GM12892 (cell line): ENCODE measurements around the gene ACLY.

ENCODE experiments used
- POLR2A ChIP-seq: IDR thresholded peaks from 2 replicates; pipeline ENCODE4 v1.6.1; 2011; ENCODE audit warnings: low read depth, low read length, control low read depth
- TAF1 ChIP-seq: IDR thresholded peaks from 2 replicates; pipeline ENCODE4 v1.6.1; 2011; ENCODE audit warnings: low read depth, mild to moderate bottlenecking, control low read depth, low read length, borderline replicate concordance

- TF ChIP-seq TAF1 (no peak), POLR2A (no peak)
Observed at GRCh38 chr17:41873559-41874292, 45.0 kb downstream of the ACLY start.
